H1 (cell line): ENCODE measurements around the gene SVEP1. TPM values are rescaled to one million over a fixed set of nuclear protein-coding genes. Genes with fewer than 3 reads are reported as not detected.

ENCODE experiments used
- CTCF ChIA-PET: fragments of 300-600 bp; sonication (Branson Sonifier 250); formaldehyde crosslinking; loops from one replicate; lab custom pipeline; 2021; ENCODE audit not compliant: partially characterized antibody; lab: Charles Lee
- POLR2A ChIA-PET: fragments of 300-600 bp; sonication (Branson Sonifier 250); formaldehyde crosslinking; loops from one replicate; lab custom pipeline; 2021; ENCODE audit warnings: inconsistent platforms; ENCODE audit not compliant: partially characterized antibody; lab: Charles Lee
- DNase-seq, 2 experiments: peaks; one replicate each; pipeline versions ENCODE4 v3.0.0 to v3.0.0-alpha.2; 2010 to 2022; ENCODE audit warnings: low spot score in 2 of 2, low read depth in 1 of 2, mixed read lengths in 1 of 2
- FAIRE-seq: peaks from 2 replicates; lab custom pipeline; 2011; peaks lifted over from hg19 to GRCh38; lab: Jason Lieb, UNC
- H2AFZ ChIP-seq: 2 replicates; pipeline ENCODE4 v1.8.1; 2012; ENCODE audit warnings: low read length, inconsistent platforms
- H2AK5ac ChIP-seq: 2 replicates; pipeline ENCODE4 v1.6.1; 2013; ENCODE audit warnings: low read depth, low read length
- H2BK120ac ChIP-seq: replicated peaks from 2 replicates; pipeline ENCODE3; 2013; ENCODE audit warnings: low read depth, low read length, inconsistent platforms
- H2BK12ac ChIP-seq: 2 replicates; pipeline ENCODE4 v1.6.1; 2013; ENCODE audit warnings: low read depth, low read length
- H2BK15ac ChIP-seq: 2 replicates; pipeline ENCODE4 v1.6.1; 2013; ENCODE audit warnings: low read length
- H2BK20ac ChIP-seq: 2 replicates; pipeline ENCODE4 v1.6.1; 2013; ENCODE audit warnings: low read length
- H2BK5ac ChIP-seq: 2 replicates; pipeline ENCODE4 v1.6.1; 2013; ENCODE audit warnings: low read depth, low read length
- H3K14ac ChIP-seq: 2 replicates; pipeline ENCODE4 v1.6.1; 2013; ENCODE audit warnings: inconsistent platforms; ENCODE audit not compliant: insufficient read length
- H3K18ac ChIP-seq: 2 replicates; pipeline ENCODE4 v1.6.1; 2013; ENCODE audit warnings: low read length; ENCODE audit errors: extremely low read depth
- H3K23ac ChIP-seq: 2 replicates; pipeline ENCODE4 v1.6.1; 2013; ENCODE audit warnings: inconsistent platforms; ENCODE audit not compliant: insufficient read length
- H3K23me2 ChIP-seq: 2 replicates; pipeline ENCODE4 v1.6.1; 2013; ENCODE audit warnings: low read depth, low read length
- H3K27ac ChIP-seq: 2 replicates; pipeline ENCODE4 v1.6.1; 2011; ENCODE audit warnings: low read depth, low read length, inconsistent platforms
- H3K27me3 ChIP-seq, 4 experiments: replicated peaks in 1 of 4; 1 replicate in 1 of 4; 2 replicates in 3 of 4; pipeline versions ENCODE4 v1.6.1 to v1.8.1; 2011 to 2013; ENCODE audit warnings: low read length in 3 of 4, mild to moderate bottlenecking in 3 of 4, inconsistent platforms in 2 of 4, mixed read lengths in 2 of 4, moderate library complexity in 1 of 4; ENCODE audit not compliant: control insufficient read depth in 3 of 4, insufficient read depth in 3 of 4; ENCODE audit errors: extremely low read depth in 1 of 4
- H3K36me3 ChIP-seq, 4 experiments: 2 replicates each; pipeline versions ENCODE4 v1.6.1 to v1.8.1; 2011 to 2013; ENCODE audit warnings: mild to moderate bottlenecking in 4 of 4, low read length in 3 of 4, moderate library complexity in 2 of 4, control low read depth in 1 of 4, inconsistent platforms in 1 of 4; ENCODE audit not compliant: insufficient read depth in 4 of 4, control insufficient read depth in 2 of 4
- H3K4ac ChIP-seq: replicated peaks from 2 replicates; pipeline ENCODE3; 2013; ENCODE audit warnings: low read length, low read depth, mixed read lengths, inconsistent platforms; ENCODE audit not compliant: insufficient read length
- H3K4me1 ChIP-seq, 4 experiments: replicated peaks in 1 of 4; 1 replicate in 1 of 4; 2 replicates in 3 of 4; pipeline versions ENCODE4 v1.6.1 to v1.8.1; 2011 to 2013; ENCODE audit warnings: low read length in 3 of 4, inconsistent platforms in 2 of 4, mixed read lengths in 1 of 4; ENCODE audit not compliant: insufficient read depth in 4 of 4, control insufficient read depth in 3 of 4
- H3K4me2 ChIP-seq, 2 experiments: 2 replicates each; pipeline versions ENCODE4 v1.6.1 to v1.8.1; 2011 to 2013; ENCODE audit warnings: low read depth in 2 of 2, low read length in 2 of 2, control low read depth in 1 of 2, inconsistent platforms in 1 of 2, mild to moderate bottlenecking in 1 of 2; ENCODE audit not compliant: insufficient read depth in 1 of 2
- H3K4me3 ChIP-seq, 4 experiments: fragments of 200-600, 300-600 bp in 1 of 4; sonication (generic), shearing (Covaris generic), sonication (Bioruptor Twin) in 1 of 4; 2 replicates each; pipeline versions ENCODE4 v1.5.1 to v1.8.1; 2011 to 2016; ENCODE audit warnings: low read length in 4 of 4, low read depth in 3 of 4, control low read depth in 2 of 4, inconsistent platforms in 2 of 4, mild to moderate bottlenecking in 2 of 4, mixed read lengths in 1 of 4, moderate library complexity in 1 of 4; ENCODE audit not compliant: insufficient read depth in 2 of 4; ENCODE audit errors: extremely low read depth in 1 of 4
- H3K56ac ChIP-seq: replicated peaks from 2 replicates; pipeline ENCODE3; 2013; ENCODE audit warnings: low read depth, mild to moderate bottlenecking, mixed read lengths, low read length, inconsistent platforms; ENCODE audit not compliant: insufficient read length
- H3K79me1 ChIP-seq: 2 replicates; pipeline ENCODE4 v1.6.1; 2013; ENCODE audit warnings: low read depth, low read length, control low read depth
- H3K79me2 ChIP-seq, 2 experiments: 2 replicates each; pipeline versions ENCODE4 v1.6.1 to v1.8.1; 2012 to 2013; ENCODE audit warnings: low read length in 2 of 2, mild to moderate bottlenecking in 2 of 2, inconsistent platforms in 1 of 2; ENCODE audit not compliant: insufficient read depth in 2 of 2, control insufficient read depth in 1 of 2
- H3K9ac ChIP-seq, 4 experiments: replicated peaks in 1 of 4; 1 replicate in 1 of 4; 2 replicates in 3 of 4; pipeline versions ENCODE4 v1.6.1 to v1.8.1; 2011 to 2013; ENCODE audit warnings: low read depth in 3 of 4, low read length in 3 of 4, control low read depth in 2 of 4, mild to moderate bottlenecking in 2 of 4, moderate library complexity in 2 of 4, inconsistent platforms in 1 of 4; ENCODE audit errors: extremely low read depth in 1 of 4
- H3K9me3 ChIP-seq, 2 experiments: 2 replicates each; pipeline versions ENCODE4 v1.6.1 to v1.8.1; 2012 to 2013; ENCODE audit warnings: mild to moderate bottlenecking in 2 of 2, moderate library complexity in 2 of 2, control low read depth in 1 of 2, inconsistent platforms in 1 of 2, low read depth in 1 of 2, low read length in 1 of 2, mixed read lengths in 1 of 2; ENCODE audit not compliant: insufficient read depth in 2 of 2
- H4K20me1 ChIP-seq, 2 experiments: replicated peaks in 1 of 2; 2 replicates each; pipeline versions ENCODE3 to v1.8.1; 2011 to 2013; ENCODE audit warnings: inconsistent platforms in 2 of 2, low read length in 2 of 2, mild to moderate bottlenecking in 1 of 2; ENCODE audit not compliant: insufficient read depth in 2 of 2, control insufficient read depth in 1 of 2
- H4K5ac ChIP-seq: 2 replicates; pipeline ENCODE4 v1.6.1; 2013; ENCODE audit warnings: low read length, low read depth, mixed read lengths, inconsistent platforms; ENCODE audit not compliant: insufficient read length
- H4K8ac ChIP-seq: 2 replicates; pipeline ENCODE4 v1.8.0; 2013; ENCODE audit warnings: mild to moderate bottlenecking, moderate library complexity, low read length, inconsistent platforms; ENCODE audit not compliant: insufficient read depth; ENCODE audit errors: extremely low read depth
- H4K91ac ChIP-seq: replicated peaks from 2 replicates; pipeline ENCODE3; 2013; ENCODE audit warnings: low read length, mixed read lengths, inconsistent platforms; ENCODE audit not compliant: insufficient read length
- BCL11A ChIP-seq, 2 experiments: IDR thresholded peaks; one replicate each; pipeline ENCODE4 v1.6.1; 2011; ENCODE audit warnings: low read depth in 2 of 2, low read length in 2 of 2, mild to moderate bottlenecking in 2 of 2
- EGR1 ChIP-seq: IDR thresholded peaks from 2 replicates; pipeline ENCODE4 v1.6.1; 2011; ENCODE audit warnings: low read depth, low read length, borderline replicate concordance
- FOSL1 ChIP-seq: IDR thresholded peaks from 2 replicates; pipeline ENCODE4 v1.6.1; 2011; ENCODE audit warnings: mild to moderate bottlenecking, low read depth, low read length, moderate library complexity; ENCODE audit not compliant: insufficient read depth
- JUN ChIP-seq: IDR thresholded peaks from 2 replicates; pipeline ENCODE4 v1.6.1; 2011; ENCODE audit warnings: low read depth, mild to moderate bottlenecking, improper control_type of control experiment, low read length
- KDM5A ChIP-seq: fragments of 200-600 bp; IDR thresholded peaks from 2 replicates; pipeline ENCODE4 v1.7.1; 2012; ENCODE audit warnings: mild to moderate bottlenecking, low read length, inconsistent platforms, mixed read lengths
- SUZ12 ChIP-seq: fragments of 200-600 bp; sonication (generic); IDR thresholded peaks from 2 replicates; pipeline ENCODE4 v1.6.1; 2012; ENCODE audit warnings: mild to moderate bottlenecking, inconsistent platforms, low read length, moderate library complexity, mixed read lengths
- TAF1 ChIP-seq: IDR thresholded peaks from 2 replicates; pipeline ENCODE4 v1.6.1; 2011; ENCODE audit warnings: mild to moderate bottlenecking, low read depth, low read length
- USF2 ChIP-seq: IDR thresholded peaks from 2 replicates; pipeline ENCODE4 v1.6.1; 2011; ENCODE audit warnings: low read length, improper control_type of control experiment
- WGBS, 2 experiments: shearing (Covaris generic) in 1 of 2; methylation state at CpG; one replicate each; pipeline versions ENCODE4 v1.1.6 to v1.1.7; 2013 to 2015; ENCODE audit warnings: low lambda C conversion rate in 2 of 2, mixed read lengths in 2 of 2, inconsistent platforms in 1 of 2, low coverage in 1 of 2, missing lambda C conversion rate in 1 of 2; ENCODE audit not compliant: insufficient replicate concordance in 2 of 2, insufficient coverage in 1 of 2, insufficient read length in 1 of 2; ENCODE audit errors: extremely low coverage in 1 of 2, missing lambda C conversion rate in 1 of 2; 5-methylcytosine and 5-hydroxymethylcytosine counted together
- polyA plus RNA-seq, 7 experiments: library from polyadenylated mRNA; depleted of rRNA in 3 of 7; stranded (reverse) in 5 of 7; unstranded in 2 of 7; fragments of >200 nt in 5 of 7; fragments of 200-250 nt in 2 of 7; gene quantifications; 1 replicate in 5 of 7; 2 replicates in 1 of 7; 4 replicates in 1 of 7; pipeline versions ENCODE4 v1.2.1 to v1.2.3, GENCODE V29; 2011 to 2013; ENCODE audit warnings: missing spikeins in 2 of 7, mixed read lengths in 2 of 7
- total RNA-seq: library from RNA; stranded (reverse); fragmentation: NEBNext Ultra II Directional; extraction: Animal tissue kit (Norgen Biotek cat#: 25700); gene quantifications from 2 replicates; pipeline ENCODE4 v1.2.1, GENCODE V29; 2021

SVEP1 gene
- total and polyA plus RNA-seq, 2 of the 8 experiments (the other 6 are each of a cell fraction or from before 2014, with no cell fraction given) = 0.11 to 0.37 TPM

- H3K56ac ChIP-seq = no peak overlapping the region
- no peak for TF ChIP-seq SUZ12
- no peak for TF ChIP-seq KDM5A
- TF ChIP-seq TAF1 = no peak
- TF ChIP-seq BCL11A (IDR thresholded peaks at IDR 0.05; ENCODE audit: low read depth in 2 of 2, low read length in 2 of 2) = no peak
- no peak for TF ChIP-seq EGR1
- TF ChIP-seq USF2 = no peak
- TF ChIP-seq JUN = no peak
- no peak for TF ChIP-seq FOSL1
- no peak overlapping the region for H3K14ac ChIP-seq
- H4K91ac ChIP-seq = no peak overlapping the region
- H3K4me2 ChIP-seq = no peak overlapping the region
- WGBS, 2 experiments = 93% methylated on average over 3 of the region's 3 CpGs; no CpG with 5 or more reads in 1 of the 2 experiments
- no peak overlapping the region for H2BK15ac ChIP-seq
- no peaks in the 10 kb centered on the region for H3K36me3 ChIP-seq
- H2BK20ac ChIP-seq = no peak overlapping the region
- ChIA-PET CTCF (no interaction called here), POLR2A (no interaction called here)
- no peak for FAIRE-seq
- H3K18ac ChIP-seq = no peak overlapping the region
- H3K9me3 ChIP-seq = no peaks in the 10 kb centered on the region
- no peak overlapping the region for H3K9ac ChIP-seq
- no peak overlapping the region for H2AFZ ChIP-seq
- no peaks in the 10 kb centered on the region for H3K79me2 ChIP-seq
- no peaks in the 10 kb centered on the region for H3K79me1 ChIP-seq
- H4K20me1 ChIP-seq = no peaks in the 10 kb centered on the region
- H4K8ac ChIP-seq = no peak overlapping the region
- no peak overlapping the region for H2BK12ac ChIP-seq
- H3K23me2 ChIP-seq = no peaks in the 10 kb centered on the region
- no peak overlapping the region for H3K23ac ChIP-seq
- no peak overlapping the region for H4K5ac ChIP-seq
- no peak overlapping the region for H2BK5ac ChIP-seq
- H3K27ac ChIP-seq = no peak overlapping the region
- no peak overlapping the region for H2BK120ac ChIP-seq
- no peaks in the 10 kb centered on the region for H3K27me3 ChIP-seq
- DNase-seq = no peak
- no peak overlapping the region for H2AK5ac ChIP-seq
- no peaks in the 10 kb centered on the region for H3K4me1 ChIP-seq
- H3K4me3 ChIP-seq = no peak overlapping the region
- H3K4ac ChIP-seq = no peak overlapping the region
Measured at GRCh38 chr9:110463499-110463898, 116.0 kb downstream of the SVEP1 start.
